A204.1 (cell line): ENCODE data around the gene ZSCAN2.
"Not testable (repeated sequence)": the region's sequence is repeated elsewhere in the genome, so short reads cannot be mapped to it uniquely, and the experiment has no call there.

Experiments used
- FAIRE-seq: peaks from 2 replicates; lab custom pipeline; 2012; peaks lifted over from hg19 to GRCh38; lab: Jason Lieb, UNC

The ZSCAN2 gene

DNA sequence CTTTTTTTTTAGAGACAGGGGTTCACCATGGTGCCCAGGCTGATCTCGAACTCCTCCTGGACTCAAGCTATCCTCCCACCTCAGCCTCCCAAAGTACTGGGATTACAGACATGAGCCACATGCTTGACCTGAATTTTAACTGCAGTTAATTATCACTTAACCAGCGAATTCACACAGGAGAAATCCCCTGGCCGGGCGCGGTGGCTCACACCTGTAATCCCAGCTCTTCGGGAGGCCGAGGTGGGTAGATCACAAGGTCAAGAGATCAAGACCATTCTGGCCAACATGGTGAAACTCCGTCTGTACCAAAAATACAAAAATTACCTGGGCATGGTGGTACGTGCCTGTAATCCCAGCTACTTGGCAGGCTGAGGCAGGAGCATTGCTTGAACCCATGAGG lies 41.1 kb downstream of the ZSCAN2 start:
- FAIRE-seq = not testable (repeated sequence)

DNA sequence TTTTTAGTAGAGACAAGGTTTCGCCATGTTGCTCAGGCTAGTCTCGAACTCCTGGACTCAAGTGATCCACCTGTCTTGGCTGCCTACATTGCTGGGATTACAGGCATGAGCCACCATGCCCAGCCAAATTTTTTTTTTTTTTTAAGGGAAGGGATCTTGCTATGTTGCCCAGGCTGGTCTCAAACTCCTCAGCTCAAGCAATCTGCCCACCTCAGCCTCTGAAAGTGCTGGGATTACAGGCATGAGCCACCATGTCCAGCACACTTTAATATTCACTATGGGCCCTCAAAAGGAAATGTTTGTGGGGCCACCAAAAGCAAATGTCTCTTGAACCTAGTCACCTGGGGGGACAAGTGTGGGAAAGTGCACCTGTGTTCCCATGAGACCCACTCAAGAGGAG lies 41.8 kb downstream of the ZSCAN2 start:
- not testable (repeated sequence) for FAIRE-seq

DNA sequence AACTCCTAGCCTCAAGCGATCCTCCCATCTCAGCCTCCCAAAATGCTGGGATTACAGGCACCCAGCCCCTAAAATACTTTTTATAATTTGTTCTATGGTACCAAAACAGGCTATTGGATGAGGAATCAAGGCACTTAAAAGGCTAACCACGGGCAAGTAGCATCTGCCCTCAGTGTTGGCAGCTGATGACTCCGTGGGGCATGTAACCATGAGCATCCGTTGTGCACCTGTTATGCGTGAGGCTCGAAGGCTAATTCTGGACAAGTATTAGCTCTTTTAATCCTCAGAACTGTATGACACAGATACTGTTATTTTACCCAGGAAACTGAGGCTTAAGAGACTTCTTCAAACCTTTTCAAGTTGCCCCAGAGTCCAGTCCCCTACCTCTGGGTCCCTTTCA lies 43.0 kb downstream of the ZSCAN2 start:
- no peak for FAIRE-seq

DNA sequence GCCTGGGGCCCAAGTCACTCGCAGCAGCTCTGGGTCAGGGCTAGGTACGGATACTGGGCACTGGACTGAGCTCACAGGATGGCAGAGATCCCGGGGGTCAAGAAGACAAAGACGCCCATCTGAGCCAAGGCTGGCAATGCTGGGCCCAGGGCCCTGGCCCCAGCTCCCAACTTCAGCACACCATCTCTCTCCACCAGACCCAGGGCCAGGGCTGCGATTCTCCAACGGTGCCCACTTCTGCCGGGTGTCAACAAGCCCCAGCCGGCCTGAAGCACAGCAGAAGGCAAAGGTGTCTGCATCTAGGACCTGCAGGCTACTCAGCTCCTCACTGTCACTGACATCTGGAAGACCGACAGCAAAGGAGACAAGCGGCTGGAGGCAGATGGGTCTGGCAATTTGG lies 44.7 kb downstream of the ZSCAN2 start:
- no peak for FAIRE-seq

DNA sequence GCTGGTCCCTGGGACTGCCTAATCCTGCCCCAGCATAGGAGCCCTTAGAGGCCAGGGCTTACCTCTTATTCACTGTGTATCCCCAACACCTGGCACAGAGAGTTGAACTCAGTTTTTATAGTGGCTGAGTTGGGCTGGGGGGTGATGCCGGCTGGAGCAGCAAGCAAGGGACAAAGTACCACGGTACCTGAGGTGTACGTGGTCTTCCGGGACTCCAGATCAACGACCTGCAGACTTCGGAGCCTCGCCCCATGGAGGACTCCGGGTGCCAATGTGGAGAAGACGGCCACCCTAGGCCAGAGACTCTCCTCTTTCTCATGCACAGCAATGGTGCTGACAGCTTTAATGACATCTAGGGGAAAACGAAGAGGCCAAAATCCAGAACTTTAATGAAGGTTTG lies 45.2 kb downstream of the ZSCAN2 start:
- no peak for FAIRE-seq

DNA sequence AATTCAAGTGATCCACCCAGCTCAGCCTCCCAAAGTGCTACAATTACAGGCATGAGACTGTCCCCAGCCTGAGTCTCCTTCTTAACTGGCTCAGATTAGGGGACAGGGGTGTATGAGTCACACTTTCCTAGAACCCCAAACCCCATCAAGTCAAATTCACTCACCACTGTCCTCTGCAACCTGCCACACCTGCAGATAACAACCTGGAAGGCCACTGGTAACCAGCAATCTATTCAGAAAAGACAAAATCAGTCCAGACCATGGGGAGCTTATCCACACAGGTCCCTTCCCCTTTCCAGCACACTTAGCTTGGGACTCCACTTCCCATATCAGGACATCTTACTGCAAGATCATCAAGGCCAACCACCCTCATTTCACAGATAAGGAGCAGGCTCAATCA lies 46.9 kb downstream of the ZSCAN2 start:
- no peak for FAIRE-seq

DNA sequence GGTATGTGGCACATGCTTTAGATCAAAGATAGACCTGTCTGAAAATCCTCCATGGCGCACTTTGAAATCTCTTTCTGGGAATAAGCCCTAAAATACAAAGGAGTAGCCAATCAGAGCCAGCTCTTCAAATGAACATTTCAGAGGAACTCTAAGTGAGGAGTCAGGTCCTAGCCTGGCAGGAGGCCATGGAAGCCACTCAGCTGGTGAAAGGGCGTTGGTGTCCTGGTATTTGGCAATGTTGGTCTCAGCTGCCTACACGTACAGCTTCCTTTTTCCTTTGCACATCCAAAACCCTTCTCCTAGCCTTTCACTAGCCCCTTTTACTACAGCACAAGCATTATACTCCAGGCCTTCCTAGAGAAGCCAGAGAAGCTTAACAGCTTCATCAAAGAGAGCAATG lies 47.7 kb downstream of the ZSCAN2 start:
- FAIRE-seq = no peak

DNA sequence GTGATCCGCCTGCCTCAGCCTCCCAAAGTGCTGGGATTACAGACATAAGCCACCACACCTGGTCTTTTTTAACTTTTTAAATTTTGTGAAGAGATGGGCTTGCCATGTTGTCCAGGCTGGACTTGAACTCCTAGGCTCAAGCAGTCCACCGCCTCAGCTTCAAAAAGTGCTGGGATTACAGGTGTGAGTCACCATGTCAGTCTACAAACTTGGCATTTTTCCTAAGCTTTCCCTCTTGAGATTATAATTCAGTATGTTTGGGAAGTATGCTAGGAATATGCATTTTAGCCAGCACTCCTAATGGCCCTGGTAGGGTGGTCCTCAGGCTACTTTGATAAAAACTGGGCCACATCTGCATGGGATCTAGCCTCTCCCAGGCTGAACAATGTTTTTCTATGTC lies 48.9 kb downstream of the ZSCAN2 start:
- no peak for FAIRE-seq

DNA sequence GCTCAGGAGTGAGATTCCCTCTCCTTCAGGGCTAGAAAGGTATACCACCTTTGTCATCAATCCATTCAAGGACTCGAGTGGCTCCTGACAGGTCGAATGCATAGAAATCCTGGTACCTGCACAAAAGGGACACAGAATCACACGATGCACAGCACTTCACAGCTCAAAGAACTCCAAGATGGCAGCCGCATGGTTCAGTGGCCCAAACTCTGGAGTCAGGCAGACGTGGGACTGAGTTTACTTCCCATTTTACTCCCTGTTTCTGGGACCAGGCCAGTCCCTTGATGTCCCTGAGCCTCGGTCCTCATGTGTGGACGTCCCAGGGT lies 52.7 kb downstream of the ZSCAN2 start:
- no peak for FAIRE-seq

DNA sequence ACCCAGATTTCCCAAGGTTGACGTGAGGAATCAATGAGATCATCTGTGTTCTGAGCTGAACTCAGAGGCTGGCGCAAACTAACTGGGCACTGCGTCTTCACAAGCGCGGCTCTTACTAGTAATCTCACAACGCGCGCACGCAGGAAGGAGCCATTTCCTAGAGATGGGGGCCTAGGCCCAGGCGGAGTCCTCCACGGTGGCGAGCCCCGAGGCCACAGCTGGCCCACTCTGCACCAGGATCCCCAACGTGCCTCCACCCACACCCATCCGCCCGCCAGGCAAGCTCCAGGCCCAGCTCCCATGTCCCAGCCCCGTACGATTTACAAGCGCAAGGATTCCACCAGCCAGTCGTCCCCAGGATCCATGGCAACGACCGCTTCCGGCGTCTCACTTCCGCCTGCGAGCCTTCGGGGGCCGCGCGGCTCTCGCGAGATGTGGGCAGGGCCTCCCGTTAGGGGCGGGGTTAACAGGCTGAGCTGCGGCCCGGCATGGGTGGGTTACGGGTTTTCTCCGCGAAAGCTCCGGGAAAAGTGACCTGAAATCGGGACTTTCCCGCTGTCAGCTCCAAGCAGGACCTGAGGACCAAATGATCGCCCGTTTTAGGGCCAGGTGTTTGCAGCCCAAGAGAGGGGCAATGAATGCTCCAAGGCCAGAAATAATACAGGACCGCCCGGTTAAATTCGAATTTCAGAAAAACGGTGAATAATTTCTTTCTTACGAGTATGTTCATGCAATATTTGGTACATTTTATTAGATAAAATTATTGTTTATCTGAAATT lies 53.3 kb downstream of the ZSCAN2 start, which contains the start of gene WDR73:
WDR73 (minus strand) TSS at position 374 of the 779 bp plus-strand sequence; CDS start at position 365, 9 bp downstream.
- FAIRE-seq = peak; percentile 9

DNA sequence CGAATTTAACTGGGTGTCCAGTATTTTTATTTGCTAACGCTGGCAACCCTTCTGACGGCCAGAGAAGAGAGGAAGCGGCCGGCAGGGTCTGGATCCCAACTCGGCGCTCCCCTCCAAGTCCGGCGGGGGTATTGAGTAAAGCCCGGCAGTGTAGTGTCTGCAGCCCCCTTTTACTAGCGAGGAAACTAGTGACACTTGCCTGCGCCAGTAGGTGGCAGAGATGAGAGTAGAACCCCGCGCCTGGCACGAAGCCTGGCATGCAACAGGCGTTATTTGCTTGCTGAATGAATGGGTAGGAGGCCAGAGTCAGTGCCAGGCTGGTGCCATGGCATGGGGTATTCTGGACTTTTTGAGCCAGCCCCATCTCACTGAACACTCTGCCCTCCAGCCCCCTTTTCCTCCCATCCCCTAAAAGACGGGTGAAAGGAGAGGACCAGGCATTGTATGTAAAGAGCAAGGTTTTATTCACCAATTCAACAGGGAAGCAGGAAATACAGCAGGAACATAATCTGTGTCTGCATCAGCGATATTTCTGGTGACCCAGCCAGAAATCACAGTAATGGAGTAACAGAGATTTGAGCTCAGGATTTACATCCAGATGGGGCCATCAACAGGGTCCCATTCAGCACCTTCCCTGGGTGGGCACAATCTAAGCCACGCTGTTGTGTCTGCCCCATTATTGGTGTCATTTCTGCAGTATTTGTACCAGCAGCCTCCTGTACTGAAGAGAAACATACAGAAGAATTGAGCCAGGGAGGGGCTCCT lies 54.1 kb downstream of the ZSCAN2 start:
- FAIRE-seq = no peak

DNA sequence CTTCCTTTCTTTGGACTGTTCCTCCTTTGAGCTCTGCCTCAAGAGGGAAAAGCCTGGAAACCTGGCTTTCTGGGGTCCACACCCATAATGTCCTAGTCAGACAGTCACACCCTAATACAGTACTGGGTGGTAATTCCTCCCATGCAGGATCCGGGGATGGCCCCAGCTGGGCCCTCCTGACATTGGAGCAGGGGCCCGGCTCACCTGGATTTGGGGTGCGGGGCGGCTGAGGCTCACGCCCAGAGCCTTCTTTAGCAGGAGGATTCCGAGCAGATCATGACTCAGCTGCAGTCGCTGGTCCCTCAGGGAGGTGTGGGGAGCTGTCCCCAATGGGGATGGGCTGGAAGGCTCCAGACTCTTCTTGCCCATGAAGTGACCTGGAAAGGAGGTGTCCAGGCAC lies 56.2 kb downstream of the ZSCAN2 start:
- FAIRE-seq = no peak

DNA sequence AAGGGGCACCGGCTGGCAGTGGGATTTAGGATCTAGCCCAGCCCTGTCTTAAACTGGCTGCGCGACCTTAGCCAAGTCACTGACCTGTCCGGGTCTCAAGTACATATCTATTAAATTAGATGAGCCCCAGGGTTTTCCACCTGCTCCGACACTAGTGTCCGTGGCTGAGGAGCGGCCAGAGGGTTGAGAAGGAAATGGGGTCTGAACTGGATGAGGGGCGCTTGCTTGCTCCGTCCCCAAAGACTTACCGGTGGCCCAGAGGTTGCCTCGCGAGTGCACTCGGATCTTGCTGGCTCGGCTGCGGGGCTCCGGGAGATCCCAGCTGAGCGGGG lies 56.9 kb downstream of the ZSCAN2 start:
- FAIRE-seq = no peak

DNA sequence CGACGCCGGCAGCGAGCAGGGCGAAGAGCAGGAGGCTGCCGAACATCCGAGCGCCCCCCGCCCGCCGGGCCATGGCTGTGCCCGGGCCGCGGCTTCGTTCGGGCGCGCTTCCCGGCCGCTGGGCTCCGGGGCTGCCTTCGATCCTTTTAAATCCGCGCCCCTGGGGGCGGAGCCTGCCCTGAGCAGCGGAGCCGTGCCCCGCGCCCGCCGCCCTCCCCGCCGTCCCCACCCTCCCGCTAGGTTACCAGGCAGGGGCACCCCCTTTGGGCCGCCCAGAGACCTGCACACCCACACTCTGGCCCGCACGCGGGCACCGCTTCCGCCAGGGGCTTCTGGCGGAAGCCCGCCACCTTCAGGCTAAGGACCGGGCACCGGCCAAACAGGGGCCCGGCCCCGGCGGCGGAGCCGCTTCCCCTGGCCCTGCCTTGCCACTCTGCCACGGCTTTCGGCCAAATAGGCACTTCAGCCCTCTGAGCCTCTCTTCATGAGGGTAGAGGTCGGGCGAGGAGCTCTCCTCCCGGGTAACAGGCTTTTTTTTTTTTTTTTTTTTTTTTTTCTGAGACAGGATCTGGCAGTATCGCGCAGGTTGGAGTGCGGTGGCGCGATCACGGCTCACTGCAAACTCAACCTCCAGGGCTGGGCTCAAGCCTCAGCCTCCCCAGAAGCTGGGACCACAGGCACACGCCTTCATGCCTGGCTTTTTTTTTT lies 57.4 kb downstream of the ZSCAN2 start, which contains the start of gene NMB:
NMB (minus strand) TSS at position 120 of the 708 bp plus-strand sequence; CDS start at position 73, 47 bp downstream.
- no peak for FAIRE-seq

DNA sequence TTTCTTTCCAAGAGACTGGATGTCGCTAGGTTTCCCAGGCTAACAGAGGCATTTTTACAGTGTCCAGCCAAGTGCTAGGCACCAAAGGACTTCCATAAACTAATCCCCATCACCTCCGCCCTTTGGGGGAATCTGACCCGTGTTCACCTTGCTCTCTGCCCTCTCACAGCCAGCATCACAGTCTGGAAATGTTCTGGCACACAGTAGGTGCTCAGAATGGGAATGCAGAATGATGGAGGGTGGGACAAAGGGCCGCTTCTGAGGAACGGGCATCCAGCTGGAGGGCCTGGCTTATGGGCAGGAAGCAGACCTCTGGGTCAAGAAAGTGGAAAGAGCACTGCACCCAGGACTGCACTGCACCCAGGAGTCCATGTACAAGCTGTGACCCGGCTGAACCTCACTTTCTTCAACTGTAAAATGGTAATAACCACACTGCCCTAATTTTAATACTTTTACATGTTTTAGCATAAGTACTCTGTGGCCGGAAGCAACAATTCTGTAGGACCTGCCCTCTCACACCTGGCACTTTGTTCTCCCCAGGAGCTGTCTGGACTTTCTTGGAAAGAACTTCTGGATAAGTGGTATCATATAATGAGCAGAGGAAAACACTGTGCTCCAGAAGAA lies 58.1 kb downstream of the ZSCAN2 start:
- no peak for FAIRE-seq

DNA sequence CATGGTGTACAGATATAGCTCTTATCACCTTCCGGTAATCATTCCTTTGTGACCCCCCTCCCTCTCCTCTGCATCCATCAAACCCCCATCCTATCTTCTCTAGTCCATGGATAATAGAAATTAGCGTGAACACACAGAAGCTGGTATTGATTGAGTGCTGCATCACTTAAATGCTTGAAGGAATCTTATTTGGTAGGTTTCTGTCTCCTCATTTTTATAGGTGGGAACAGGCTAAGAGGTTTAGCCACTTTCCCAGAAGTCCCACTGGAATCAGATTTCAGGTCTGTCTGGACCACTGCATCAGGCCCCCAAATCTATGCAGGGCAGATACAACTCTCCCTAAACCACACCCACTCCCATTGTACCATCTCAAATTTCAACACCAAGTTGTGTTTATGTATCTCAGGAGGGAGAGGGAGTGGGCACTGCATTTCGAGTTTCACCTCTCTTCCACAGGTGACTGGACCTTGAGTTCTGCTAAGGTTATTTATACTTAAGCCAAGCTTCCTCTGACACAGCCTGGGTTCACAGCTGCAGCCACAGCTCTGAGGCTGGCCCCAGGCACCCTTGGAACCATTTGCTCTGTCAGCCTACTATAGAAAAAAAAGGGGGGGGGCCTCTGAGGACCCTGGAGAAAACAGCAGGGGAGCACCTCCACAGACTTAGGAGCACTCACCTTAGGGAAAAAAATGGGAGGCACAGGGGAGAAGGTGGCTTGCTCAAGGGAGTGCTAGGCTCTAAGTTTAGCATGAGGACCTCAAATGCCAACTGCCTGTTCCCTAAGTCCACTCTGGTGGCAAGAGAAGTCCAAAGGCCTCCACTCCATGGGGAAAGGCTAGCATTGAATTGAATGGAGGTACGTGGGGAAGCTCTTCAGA lies 59.3 kb downstream of the ZSCAN2 start:
- FAIRE-seq = no peak

DNA sequence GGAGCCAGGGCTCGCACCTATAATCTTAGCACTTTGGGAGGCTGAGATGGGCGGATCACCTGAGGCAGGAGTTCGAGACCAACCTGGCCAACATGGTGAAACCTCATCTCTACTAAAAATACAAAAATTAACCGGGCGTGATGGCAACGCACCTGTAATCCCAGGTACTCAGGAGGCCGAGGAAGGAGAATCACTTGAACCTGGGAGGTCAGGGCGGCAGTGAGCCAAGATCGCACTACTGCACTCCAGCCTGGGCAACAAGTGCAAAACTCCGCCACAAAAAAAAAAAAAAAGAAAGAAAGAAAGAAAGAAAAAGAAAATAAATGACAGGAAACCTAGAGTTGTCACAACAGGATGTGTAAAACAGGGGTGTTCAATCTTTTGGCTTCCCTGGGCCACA lies 60.2 kb downstream of the ZSCAN2 start:
- FAIRE-seq = no peak

DNA sequence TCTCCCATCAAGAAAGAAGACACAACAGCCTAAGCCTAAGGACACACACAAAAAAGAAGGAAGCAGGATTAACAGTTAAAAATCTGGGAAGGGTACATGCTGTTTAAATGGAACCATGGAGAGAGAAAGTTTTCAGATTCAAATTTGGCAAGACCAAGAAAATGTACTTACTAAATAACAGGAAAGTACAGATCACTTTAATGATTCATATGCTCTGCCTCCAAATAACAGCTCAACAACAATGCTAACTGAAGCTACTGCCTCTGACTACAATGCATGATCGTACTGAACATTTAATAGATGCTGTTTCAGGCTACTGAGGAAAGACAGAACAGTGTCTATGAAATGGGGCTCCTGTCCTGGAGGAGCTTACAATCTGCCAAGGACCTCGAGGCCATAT lies 65.6 kb downstream of the ZSCAN2 start:
- no peak for FAIRE-seq

DNA sequence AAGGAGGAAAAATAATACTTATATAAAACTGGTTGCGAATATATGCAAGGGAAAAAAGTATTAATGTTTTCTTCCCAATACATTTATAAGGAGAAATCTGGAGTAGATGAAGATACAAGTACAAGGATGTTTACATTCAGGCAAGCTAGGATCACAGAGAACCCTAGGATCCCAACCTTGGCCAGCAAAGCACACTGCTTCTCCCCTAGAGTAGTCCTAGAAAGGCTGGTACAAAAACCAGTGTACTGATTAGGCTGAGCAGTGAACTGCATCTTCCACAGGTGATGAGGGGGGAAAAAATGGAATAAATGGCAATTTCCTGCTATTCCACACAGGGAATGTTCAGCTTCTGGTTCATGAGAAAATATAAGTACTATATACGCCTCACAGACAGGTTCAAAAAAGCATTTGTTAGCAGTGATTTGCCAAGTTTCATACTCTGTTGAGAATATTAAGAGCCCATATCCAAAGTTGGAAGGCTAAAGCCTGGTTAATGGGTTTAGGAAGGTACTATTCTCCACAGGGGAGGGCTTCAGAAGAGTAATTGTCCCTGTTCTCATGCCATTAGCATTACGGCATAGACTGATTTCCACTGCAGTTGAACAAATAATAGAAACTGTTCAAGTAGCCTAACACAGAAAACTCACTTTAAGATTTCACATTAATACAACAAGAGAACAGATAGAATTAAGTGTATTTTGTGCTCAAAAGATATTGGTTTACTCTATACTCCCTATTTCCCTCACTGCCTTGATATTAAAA lies 67.6 kb downstream of the ZSCAN2 start:
- no peak for FAIRE-seq

DNA sequence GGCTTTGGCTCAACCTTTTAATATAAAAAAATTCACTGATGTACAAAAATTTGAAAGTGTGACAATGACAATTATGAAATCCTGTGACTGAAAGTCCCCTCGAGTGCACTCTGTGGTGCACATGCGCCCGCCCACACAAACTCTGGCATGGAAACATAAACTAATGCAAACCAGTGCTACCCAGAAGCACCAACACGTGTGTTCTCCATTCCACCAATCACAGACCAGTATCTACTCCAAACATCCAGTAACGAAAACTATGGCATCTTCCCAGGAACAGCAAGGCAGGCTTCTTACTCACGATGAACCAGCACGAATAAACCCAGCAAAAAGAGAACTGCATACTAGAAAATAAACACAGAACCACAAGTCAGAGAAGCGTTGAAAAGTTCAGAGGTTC lies 68.9 kb downstream of the ZSCAN2 start:
- no peak for FAIRE-seq

DNA sequence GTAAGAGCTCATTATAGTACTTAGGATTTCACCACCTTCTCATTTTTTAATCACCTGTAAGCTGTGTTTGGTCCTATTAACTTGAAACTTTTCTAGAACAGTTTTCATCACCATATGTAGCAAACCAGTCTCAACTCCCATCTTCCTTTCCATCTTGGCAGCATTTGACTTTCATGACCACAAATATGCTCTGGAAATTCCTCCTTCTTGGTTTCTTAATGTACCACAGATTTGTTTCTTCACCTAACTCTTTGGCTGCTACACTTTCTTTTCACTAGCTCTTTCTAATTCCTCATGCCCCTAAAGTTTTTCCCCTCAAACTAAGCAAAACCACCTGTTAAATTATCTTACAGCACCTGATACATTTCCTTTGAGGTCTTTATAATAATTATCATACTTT lies 70.4 kb downstream of the ZSCAN2 start:
- FAIRE-seq = no peak
